Measurements from ENCODE around the gene ABCC1.

- no peak for TF ChIP-seq CTCF (IDR thresholded peaks at IDR 0.05; ENCODE audit: low read length)
- TF ChIP-seq EZH2 (IDR thresholded peaks at IDR 0.05; ENCODE audit: borderline replicate concordance, low read length), result no peak
Measured at GRCh38 chr16:15976225-15976812, 26.9 kb downstream of the ABCC1 start.
